MM.1S (cell line): ENCODE results near the gene TGFBI.

Experiments
- CTCF ChIP-seq: fragments of 300-600 bp; sonication (generic); IDR thresholded peaks from 2 replicates; pipeline ENCODE4 v1.5.1; 2016; ENCODE audit warnings: antibody characterized with exemption, low read length, mixed read lengths
- EZH2 ChIP-seq: fragments of 300-600 bp; sonication (generic); optimal IDR thresholded peaks from 2 replicates; pipeline ENCODE3; 2017; ENCODE audit warnings: low read depth, mild to moderate bottlenecking, antibody characterized with exemption, low read length, mixed read lengths
- EZH2phosphoT487 ChIP-seq: fragments of 300-600 bp; sonication (generic); IDR thresholded peaks from 2 replicates; pipeline ENCODE4 v1.6.1; 2018; ENCODE audit warnings: antibody characterized with exemption, low read length

- TF ChIP-seq CTCF (no peak), EZH2 (no peak), EZH2phosphoT487 (no peak)
Observed at GRCh38 chr5:135985951-135986350, 42.8 kb upstream of the TGFBI start.
